Measurements from ENCODE around the gene NBPF14.
"Not testable (repeated sequence)": the region's sequence is repeated elsewhere in the genome, so short reads cannot be mapped to it uniquely, and the experiment has no call there.

The NBPF14 gene

DNA sequence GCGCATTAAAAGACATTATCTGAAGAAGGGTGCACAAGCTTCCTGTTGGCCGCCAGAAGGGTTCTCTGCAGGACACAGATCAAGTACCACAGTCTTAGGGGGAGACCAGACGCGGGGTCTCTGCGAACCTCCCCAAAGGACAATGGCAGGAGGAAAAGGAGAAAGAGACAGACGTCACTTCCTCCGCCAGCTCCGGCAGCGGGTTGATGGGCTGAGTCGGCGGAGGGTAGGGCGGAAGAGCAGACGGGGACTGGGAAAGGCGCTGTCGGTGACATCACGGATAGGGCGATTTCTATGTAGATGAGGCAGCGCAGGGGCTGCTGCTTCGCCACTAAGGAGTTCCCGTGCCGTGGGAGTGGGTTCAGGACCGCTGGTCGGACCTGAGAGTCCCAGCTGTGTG is 73.7 kb downstream of the NBPF14 start:
- CTCF ChIA-PET; H3K9me3 ChIP-seq (ENCODE audit: control insufficient read depth, insufficient read depth, low read depth, low read length); H3K4me1 ChIP-seq (ENCODE audit: control insufficient read depth, insufficient read depth, low read length); H3K36me3 ChIP-seq (ENCODE audit: control insufficient read depth in 2 of 2, insufficient read depth in 1 of 2, low read length in 2 of 2): not testable (repeated sequence)
- Histone ChIP-seq H3K27ac (ENCODE audit: extremely low read depth, low read depth, low read length) (peak overlapping the region; percentile 79; the same call in 1 of the 2 replicates), H3K4me3 (ENCODE audit: low read depth, low read length) (peak overlapping the region; percentile 22; the same call in 1 of the 2 replicates)
- POLR2A ChIA-PET, result interaction anchor here (0.9 kb wide), 1 partner anchor 134 kb away, joined by 5 read pairs; no protein-coding TSS in a partner anchor
- TF ChIP-seq, protein P1, sequence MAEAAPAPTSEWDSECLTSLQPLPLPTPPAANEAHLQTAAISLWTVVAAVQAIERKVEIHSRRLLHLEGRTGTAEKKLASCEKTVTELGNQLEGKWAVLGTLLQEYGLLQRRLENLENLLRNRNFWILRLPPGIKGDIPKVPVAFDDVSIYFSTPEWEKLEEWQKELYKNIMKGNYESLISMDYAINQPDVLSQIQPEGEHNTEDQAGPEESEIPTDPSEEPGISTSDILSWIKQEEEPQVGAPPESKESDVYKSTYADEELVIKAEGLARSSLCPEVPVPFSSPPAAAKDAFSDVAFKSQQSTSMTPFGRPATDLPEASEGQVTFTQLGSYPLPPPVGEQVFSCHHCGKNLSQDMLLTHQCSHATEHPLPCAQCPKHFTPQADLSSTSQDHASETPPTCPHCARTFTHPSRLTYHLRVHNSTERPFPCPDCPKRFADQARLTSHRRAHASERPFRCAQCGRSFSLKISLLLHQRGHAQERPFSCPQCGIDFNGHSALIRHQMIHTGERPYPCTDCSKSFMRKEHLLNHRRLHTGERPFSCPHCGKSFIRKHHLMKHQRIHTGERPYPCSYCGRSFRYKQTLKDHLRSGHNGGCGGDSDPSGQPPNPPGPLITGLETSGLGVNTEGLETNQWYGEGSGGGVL (tag by site-specific recombination; IDR thresholded peaks at IDR 0.05), result peak; percentile 24; the same call in 1 of the 2 replicates
- TF ChIP-seq, protein P2, sequence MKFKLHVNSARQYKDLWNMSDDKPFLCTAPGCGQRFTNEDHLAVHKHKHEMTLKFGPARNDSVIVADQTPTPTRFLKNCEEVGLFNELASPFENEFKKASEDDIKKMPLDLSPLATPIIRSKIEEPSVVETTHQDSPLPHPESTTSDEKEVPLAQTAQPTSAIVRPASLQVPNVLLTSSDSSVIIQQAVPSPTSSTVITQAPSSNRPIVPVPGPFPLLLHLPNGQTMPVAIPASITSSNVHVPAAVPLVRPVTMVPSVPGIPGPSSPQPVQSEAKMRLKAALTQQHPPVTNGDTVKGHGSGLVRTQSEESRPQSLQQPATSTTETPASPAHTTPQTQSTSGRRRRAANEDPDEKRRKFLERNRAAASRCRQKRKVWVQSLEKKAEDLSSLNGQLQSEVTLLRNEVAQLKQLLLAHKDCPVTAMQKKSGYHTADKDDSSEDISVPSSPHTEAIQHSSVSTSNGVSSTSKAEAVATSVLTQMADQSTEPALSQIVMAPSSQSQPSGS (tag by site-specific recombination; IDR thresholded peaks at IDR 0.05; ENCODE audit: low read depth), result peak; percentile 92
- peak; percentile 86 for TF ChIP-seq ZNF341 (tag by site-specific recombination; IDR thresholded peaks at IDR 0.05; ENCODE audit: low read depth)
- TF ChIP-seq, protein P3, sequence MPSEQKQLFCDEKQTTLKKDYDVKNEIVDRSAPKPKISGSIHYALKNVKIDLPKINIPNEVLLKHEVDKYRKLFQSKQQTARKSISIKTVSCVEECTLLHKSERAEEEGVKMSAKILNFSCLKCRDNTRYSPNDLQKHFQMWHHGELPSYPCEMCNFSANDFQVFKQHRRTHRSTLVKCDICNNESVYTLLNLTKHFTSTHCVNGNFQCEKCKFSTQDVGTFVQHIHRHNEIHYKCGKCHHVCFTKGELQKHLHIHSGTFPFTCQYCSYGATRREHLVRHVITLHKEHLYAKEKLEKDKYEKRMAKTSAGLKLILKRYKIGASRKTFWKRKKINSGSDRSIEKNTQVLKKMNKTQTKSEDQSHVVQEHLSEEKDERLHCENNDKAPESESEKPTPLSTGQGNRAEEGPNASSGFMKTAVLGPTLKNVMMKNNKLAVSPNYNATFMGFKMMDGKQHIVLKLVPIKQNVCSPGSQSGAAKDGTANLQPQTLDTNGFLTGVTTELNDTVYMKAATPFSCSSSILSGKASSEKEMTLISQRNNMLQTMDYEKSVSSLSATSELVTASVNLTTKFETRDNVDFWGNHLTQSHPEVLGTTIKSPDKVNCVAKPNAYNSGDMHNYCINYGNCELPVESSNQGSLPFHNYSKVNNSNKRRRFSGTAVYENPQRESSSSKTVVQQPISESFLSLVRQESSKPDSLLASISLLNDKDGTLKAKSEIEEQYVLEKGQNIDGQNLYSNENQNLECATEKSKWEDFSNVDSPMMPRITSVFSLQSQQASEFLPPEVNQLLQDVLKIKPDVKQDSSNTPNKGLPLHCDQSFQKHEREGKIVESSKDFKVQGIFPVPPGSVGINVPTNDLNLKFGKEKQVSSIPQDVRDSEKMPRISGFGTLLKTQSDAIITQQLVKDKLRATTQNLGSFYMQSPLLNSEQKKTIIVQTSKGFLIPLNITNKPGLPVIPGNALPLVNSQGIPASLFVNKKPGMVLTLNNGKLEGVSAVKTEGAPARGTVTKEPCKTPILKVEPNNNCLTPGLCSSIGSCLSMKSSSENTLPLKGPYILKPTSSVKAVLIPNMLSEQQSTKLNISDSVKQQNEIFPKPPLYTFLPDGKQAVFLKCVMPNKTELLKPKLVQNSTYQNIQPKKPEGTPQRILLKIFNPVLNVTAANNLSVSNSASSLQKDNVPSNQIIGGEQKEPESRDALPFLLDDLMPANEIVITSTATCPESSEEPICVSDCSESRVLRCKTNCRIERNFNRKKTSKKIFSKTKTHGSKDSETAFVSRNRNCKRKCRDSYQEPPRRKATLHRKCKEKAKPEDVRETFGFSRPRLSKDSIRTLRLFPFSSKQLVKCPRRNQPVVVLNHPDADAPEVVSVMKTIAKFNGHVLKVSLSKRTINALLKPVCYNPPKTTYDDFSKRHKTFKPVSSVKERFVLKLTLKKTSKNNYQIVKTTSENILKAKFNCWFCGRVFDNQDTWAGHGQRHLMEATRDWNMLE (tag by site-specific recombination; conservative IDR thresholded peaks at IDR 0.05; ENCODE audit: low read depth), result peak; percentile 84
- TF ChIP-seq, protein P4, sequence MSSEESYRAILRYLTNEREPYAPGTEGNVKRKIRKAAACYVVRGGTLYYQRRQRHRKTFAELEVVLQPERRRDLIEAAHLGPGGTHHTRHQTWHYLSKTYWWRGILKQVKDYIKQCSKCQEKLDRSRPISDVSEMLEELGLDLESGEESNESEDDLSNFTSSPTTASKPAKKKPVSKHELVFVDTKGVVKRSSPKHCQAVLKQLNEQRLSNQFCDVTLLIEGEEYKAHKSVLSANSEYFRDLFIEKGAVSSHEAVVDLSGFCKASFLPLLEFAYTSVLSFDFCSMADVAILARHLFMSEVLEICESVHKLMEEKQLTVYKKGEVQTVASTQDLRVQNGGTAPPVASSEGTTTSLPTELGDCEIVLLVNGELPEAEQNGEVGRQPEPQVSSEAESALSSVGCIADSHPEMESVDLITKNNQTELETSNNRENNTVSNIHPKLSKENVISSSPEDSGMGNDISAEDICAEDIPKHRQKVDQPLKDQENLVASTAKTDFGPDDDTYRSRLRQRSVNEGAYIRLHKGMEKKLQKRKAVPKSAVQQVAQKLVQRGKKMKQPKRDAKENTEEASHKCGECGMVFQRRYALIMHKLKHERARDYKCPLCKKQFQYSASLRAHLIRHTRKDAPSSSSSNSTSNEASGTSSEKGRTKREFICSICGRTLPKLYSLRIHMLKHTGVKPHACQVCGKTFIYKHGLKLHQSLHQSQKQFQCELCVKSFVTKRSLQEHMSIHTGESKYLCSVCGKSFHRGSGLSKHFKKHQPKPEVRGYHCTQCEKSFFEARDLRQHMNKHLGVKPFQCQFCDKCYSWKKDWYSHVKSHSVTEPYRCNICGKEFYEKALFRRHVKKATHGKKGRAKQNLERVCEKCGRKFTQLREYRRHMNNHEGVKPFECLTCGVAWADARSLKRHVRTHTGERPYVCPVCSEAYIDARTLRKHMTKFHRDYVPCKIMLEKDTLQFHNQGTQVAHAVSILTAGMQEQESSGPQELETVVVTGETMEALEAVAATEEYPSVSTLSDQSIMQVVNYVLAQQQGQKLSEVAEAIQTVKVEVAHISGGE (tag by site-specific recombination; conservative IDR thresholded peaks at IDR 0.05; ENCODE audit: low read depth), result peak; percentile 72
- TF ChIP-seq ZNF629 (tag by site-specific recombination; IDR thresholded peaks at IDR 0.05), result peak; percentile 97
- peak; percentile 97 for TF ChIP-seq ZBTB21 (tag by site-specific recombination; IDR thresholded peaks at IDR 0.05)
- peak; percentile 96 for TF ChIP-seq ZBTB8A (tag by site-specific recombination; IDR thresholded peaks at IDR 0.05)
- peak; percentile 50; the same call in 1 of the 2 replicates for TF ChIP-seq FEZF1 (tag by site-specific recombination; IDR thresholded peaks at IDR 0.05)
- TF ChIP-seq SP2 (tag by site-specific recombination; IDR thresholded peaks at IDR 0.05), result peak; percentile 70
- peak; percentile 52; the same call in 1 of the 2 replicates for TF ChIP-seq ZNF76 (tag by site-specific recombination; IDR thresholded peaks at IDR 0.05; ENCODE audit: borderline replicate concordance, low read depth)
- peak; percentile 34 for TF ChIP-seq GLIS2 (tag by site-specific recombination; IDR thresholded peaks at IDR 0.05)
- peak; percentile 94 for TF ChIP-seq ZNF366 (tag by site-specific recombination; conservative IDR thresholded peaks at IDR 0.05)

DNA sequence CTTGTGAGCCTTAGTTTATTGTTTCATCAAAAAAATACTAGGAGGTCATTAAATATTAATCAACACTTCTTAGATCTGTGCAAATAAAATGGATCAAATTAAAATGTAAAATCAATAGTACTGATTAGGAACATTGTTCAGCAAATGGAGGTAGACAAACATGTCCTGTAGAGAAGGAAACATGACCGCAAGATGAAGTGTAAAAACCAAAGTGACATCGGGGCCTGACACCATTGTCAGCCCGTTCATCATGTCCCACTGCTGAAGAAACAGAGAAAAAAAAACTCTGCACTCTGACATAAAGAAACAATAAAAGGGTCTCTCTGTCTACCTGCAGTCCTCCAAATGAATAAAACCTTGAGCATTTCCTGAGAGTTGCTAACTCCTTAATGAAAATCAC is 81.5 kb downstream of the NBPF14 start:
- POLR2A ChIA-PET; H3K36me3 ChIP-seq (ENCODE audit: control insufficient read depth in 2 of 2, insufficient read depth in 1 of 2, low read length in 2 of 2); H3K27ac ChIP-seq (ENCODE audit: extremely low read depth, low read depth, low read length); H3K4me1 ChIP-seq (ENCODE audit: control insufficient read depth, insufficient read depth, low read length); H3K9me3 ChIP-seq (ENCODE audit: control insufficient read depth, insufficient read depth, low read depth, low read length); H3K4me3 ChIP-seq (ENCODE audit: low read depth, low read length): not testable (repeated sequence)
- CTCF ChIA-PET, result interaction anchor here (0.6 kb wide), 1 partner anchor 151 kb away, joined by 3 read pairs; no protein-coding TSS in a partner anchor

DNA sequence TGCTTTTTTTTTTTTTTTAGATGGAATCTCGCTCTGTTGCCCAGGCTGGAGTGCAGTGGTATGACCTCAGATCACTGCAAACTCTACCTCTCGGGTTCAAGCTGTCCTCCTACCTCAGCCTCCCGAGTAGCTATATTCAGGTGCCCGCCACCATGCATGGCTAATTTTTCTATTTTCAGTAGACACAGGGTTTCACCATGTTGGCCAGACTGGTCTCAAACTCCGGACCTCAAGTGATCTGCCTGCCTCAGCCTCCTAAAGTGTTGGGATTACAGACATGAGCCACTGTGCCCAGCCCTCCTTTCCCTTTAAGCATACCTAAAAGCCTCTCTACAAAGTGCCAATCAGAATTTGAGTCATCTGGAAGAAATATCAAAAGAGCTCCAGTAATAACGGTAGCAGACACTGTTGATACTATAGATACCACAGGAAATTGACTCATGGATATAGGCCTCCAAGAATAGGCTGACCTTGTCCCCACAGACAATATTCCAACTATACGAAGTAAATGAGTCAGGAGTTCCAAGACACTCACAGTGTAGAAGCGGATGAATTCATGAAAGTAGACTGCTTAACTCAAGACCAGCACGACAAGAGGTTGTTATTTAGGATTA is 83.1 kb downstream of the NBPF14 start:
- CTCF ChIA-PET; H3K27ac ChIP-seq (ENCODE audit: extremely low read depth, low read depth, low read length); POLR2A ChIA-PET; H3K9me3 ChIP-seq (ENCODE audit: control insufficient read depth, insufficient read depth, low read depth, low read length); H3K4me1 ChIP-seq (ENCODE audit: control insufficient read depth, insufficient read depth, low read length); H3K4me3 ChIP-seq (ENCODE audit: low read depth, low read length); H3K36me3 ChIP-seq (ENCODE audit: control insufficient read depth in 2 of 2, insufficient read depth in 1 of 2, low read length in 2 of 2): not testable (repeated sequence)

Data from HEK293 (cell line).